Retinal pigment epithelial cell (primary cell): ENCODE results near the gene SLC44A1.

ENCODE experiments used
- DNase-seq: peaks from one replicate; pipeline ENCODE4 v3.0.0-alpha.2; 2010; ENCODE audit warnings: low read depth
- H3K4me3 ChIP-seq: 2 replicates; pipeline ENCODE4 v1.5.1; 2011; ENCODE audit warnings: mild to moderate bottlenecking, low read length, control low read depth, moderate library complexity
- CTCF ChIP-seq: conservative IDR thresholded peaks from 2 replicates; pipeline ENCODE4 v1.5.1; 2011; ENCODE audit warnings: low read depth, low read length, control low read depth, inconsistent platforms

SLC44A1 gene

GRCh38 chr9:105319202-105319813 lies 74.9 kb downstream of the SLC44A1 start:
- no peak for TF ChIP-seq CTCF
- H3K4me3 ChIP-seq, result no peak overlapping the region
- no peak for DNase-seq

- no peak for TF ChIP-seq CTCF
- no peak for DNase-seq
- H3K4me3 ChIP-seq, result no peak overlapping the region
These were observed 76.1 kb downstream of the SLC44A1 start for GRCh38 chr9:105320568-105320967.

GRCh38 chr9:105328296-105328695 lies 83.8 kb downstream of the SLC44A1 start:
- no peak overlapping the region for H3K4me3 ChIP-seq
- TF ChIP-seq CTCF, result no peak
- DNase-seq, result no peak

GRCh38 chr9:105328872-105329718 lies 84.6 kb downstream of the SLC44A1 start:
- DNase-seq, result no peak

GRCh38 chr9:105329719-105330062 lies 85.2 kb downstream of the SLC44A1 start:
- DNase-seq, result no peak
- no peak for TF ChIP-seq CTCF
- no peak overlapping the region for H3K4me3 ChIP-seq

More at GRCh38 chr9:105328872-105329718, 84.6 kb downstream of the SLC44A1 start:
- no peak for TF ChIP-seq CTCF
- no peak overlapping the region for H3K4me3 ChIP-seq

GRCh38 chr9:105330201-105330600 lies 85.8 kb downstream of the SLC44A1 start:
- H3K4me3 ChIP-seq, result no peak overlapping the region
- TF ChIP-seq CTCF, result no peak
- DNase-seq, result no peak

- TF ChIP-seq CTCF, result no peak
- DNase-seq, result no peak
- H3K4me3 ChIP-seq, result no peak overlapping the region
These were observed 86.3 kb downstream of the SLC44A1 start for GRCh38 chr9:105330755-105331154.
